Rectal smooth muscle tissue (tissue), 1 donor: Measurements from ENCODE around the gene OR5D14.

Experiments used
- H3K27ac ChIP-seq: one replicate; pipeline ENCODE4 v1.7.0; 2013; ENCODE audit warnings: low read depth, low read length, inconsistent platforms
- H3K27me3 ChIP-seq: one replicate; pipeline ENCODE4 v1.7.0; 2013; ENCODE audit warnings: low read length; ENCODE audit not compliant: control insufficient read depth, insufficient read depth
- H3K36me3 ChIP-seq: one replicate; pipeline ENCODE4 v1.7.0; 2013; ENCODE audit warnings: low read length; ENCODE audit not compliant: control insufficient read depth, insufficient read depth
- H3K4me1 ChIP-seq: one replicate; pipeline ENCODE4 v1.7.0; 2013; ENCODE audit warnings: low read length; ENCODE audit not compliant: control insufficient read depth, insufficient read depth
- H3K4me3 ChIP-seq: one replicate; pipeline ENCODE4 v1.7.0; 2013; ENCODE audit warnings: low read length
- H3K9ac ChIP-seq: one replicate; pipeline ENCODE4 v1.7.0; 2013; ENCODE audit warnings: low read length

OR5D14 gene

GRCh38 chr11:55795256-55795655 is at the start of gene OR5D14:
Gene OR5D14, plus strand, starts transcription at chr11:55795556. Its CDS starts 0 bp downstream, at chr11:55795556.
- no peaks in the 10 kb centered on the region for H3K27me3 ChIP-seq
- no peak within 1 kb of the TSS for H3K9ac ChIP-seq
- no peaks in the 10 kb centered on the region for H3K36me3 ChIP-seq
- no peaks in the 10 kb centered on the region for H3K4me1 ChIP-seq
- H3K27ac ChIP-seq = no peak within 1 kb of the TSS
- H3K4me3 ChIP-seq = no peak within 1 kb of the TSS

- H3K36me3 ChIP-seq = no peaks in the 10 kb centered on the region
- no peaks in the 10 kb centered on the region for H3K27me3 ChIP-seq
- H3K4me1 ChIP-seq = no peaks in the 10 kb centered on the region
- no peak within 1 kb of the TSS for H3K4me3 ChIP-seq
- no peak within 1 kb of the TSS for H3K27ac ChIP-seq
- no peak within 1 kb of the TSS for H3K9ac ChIP-seq
These were observed 22.2 kb upstream of the OR5D14 start, which contains the start of gene OR5D13 for GRCh38 chr11:55773138-55773537. Gene OR5D13, plus strand, starts transcription at chr11:55773438. Its CDS starts 0 bp downstream, at chr11:55773438.

- H3K36me3 ChIP-seq = no peaks in the 10 kb centered on the region
- H3K4me1 ChIP-seq = no peaks in the 10 kb centered on the region
- no peak overlapping the region for H3K27ac ChIP-seq
- H3K4me3 ChIP-seq = no peak overlapping the region
- H3K9ac ChIP-seq = no peak overlapping the region
- H3K27me3 ChIP-seq = no peaks in the 10 kb centered on the region
These were observed 3.8 kb upstream of the OR5D14 start for GRCh38 chr11:55791606-55792005.

- Histone ChIP-seq H3K4me3 (no peak overlapping the region), H3K36me3 (no peaks in the 10 kb centered on the region), H3K9ac (no peak overlapping the region), H3K27me3 (no peaks in the 10 kb centered on the region), H3K4me1 (no peaks in the 10 kb centered on the region), H3K27ac (no peak overlapping the region)
These were observed 2.0 kb upstream of the OR5D14 start for GRCh38 chr11:55793321-55793720.

- Histone ChIP-seq H3K27me3 (no peaks in the 10 kb centered on the region), H3K27ac (no peak overlapping the region), H3K4me1 (no peaks in the 10 kb centered on the region), H3K9ac (no peak overlapping the region), H3K4me3 (no peak overlapping the region), H3K36me3 (no peaks in the 10 kb centered on the region)
These were observed 10.9 kb downstream of the OR5D14 start for GRCh38 chr11:55806248-55806647.

GRCh38 chr11:55811067-55811466 is 15.7 kb downstream of the OR5D14 start, which contains the start of gene OR5L1:
Gene OR5L1, plus strand, starts transcription at chr11:55811367. Its CDS starts 100 bp downstream, at chr11:55811467.
- H3K4me1 ChIP-seq = no peaks in the 10 kb centered on the region
- no peak within 1 kb of the TSS for H3K27ac ChIP-seq
- no peak within 1 kb of the TSS for H3K4me3 ChIP-seq

GRCh38 chr11:55819330-55819729 is 24.0 kb downstream of the OR5D14 start, which contains the start of gene OR5D18:
Gene OR5D18, plus strand, starts transcription at chr11:55819630. Its CDS starts 0 bp downstream, at chr11:55819630.
- H3K27ac ChIP-seq = no peak within 1 kb of the TSS
- H3K4me1 ChIP-seq = no peaks in the 10 kb centered on the region
- H3K9ac ChIP-seq = no peak within 1 kb of the TSS
- H3K27me3 ChIP-seq = no peaks in the 10 kb centered on the region
- H3K36me3 ChIP-seq = no peaks in the 10 kb centered on the region
- no peak within 1 kb of the TSS for H3K4me3 ChIP-seq

More at GRCh38 chr11:55811067-55811466, 15.7 kb downstream of the OR5D14 start, which contains the start of gene OR5L1:
- Histone ChIP-seq H3K9ac (no peak within 1 kb of the TSS), H3K27me3 (no peaks in the 10 kb centered on the region), H3K36me3 (no peaks in the 10 kb centered on the region)

GRCh38 chr11:55826919-55827318 is 31.6 kb downstream of the OR5D14 start, which contains the start of gene OR5L2:
Gene OR5L2, plus strand, starts transcription at chr11:55827219. Its CDS starts 0 bp downstream, at chr11:55827219.
- Histone ChIP-seq H3K36me3 (no peaks in the 10 kb centered on the region), H3K9ac (no peak within 1 kb of the TSS), H3K27ac (no peak within 1 kb of the TSS), H3K4me3 (no peak within 1 kb of the TSS), H3K27me3 (no peaks in the 10 kb centered on the region), H3K4me1 (no peaks in the 10 kb centered on the region)

GRCh38 chr11:55838452-55838851 is 43.1 kb downstream of the OR5D14 start, which contains the start of gene OR5D16:
Gene OR5D16, plus strand, starts transcription at chr11:55838752. Its CDS starts 0 bp downstream, at chr11:55838752.
- Histone ChIP-seq H3K9ac (no peak within 1 kb of the TSS), H3K4me3 (no peak within 1 kb of the TSS), H3K4me1 (no peaks in the 10 kb centered on the region), H3K27ac (no peak within 1 kb of the TSS), H3K27me3 (no peaks in the 10 kb centered on the region), H3K36me3 (no peaks in the 10 kb centered on the region)
